GM12874 (cell line): ENCODE data around the gene PRKCA.

Experiments
- CTCF ChIP-seq: IDR thresholded peaks from 2 replicates; pipeline ENCODE4 v1.5.1; 2011; ENCODE audit warnings: low read depth, mild to moderate bottlenecking, control low read depth, low read length, moderate library complexity; ENCODE audit not compliant: insufficient read depth

Gene PRKCA

GRCh38 chr17:66527335-66527734 is 224.9 kb downstream of the PRKCA start:
- no peak for TF ChIP-seq CTCF

- TF ChIP-seq CTCF: no peak
Measured at GRCh38 chr17:66531851-66532295, 229.5 kb downstream of the PRKCA start.

DNA sequence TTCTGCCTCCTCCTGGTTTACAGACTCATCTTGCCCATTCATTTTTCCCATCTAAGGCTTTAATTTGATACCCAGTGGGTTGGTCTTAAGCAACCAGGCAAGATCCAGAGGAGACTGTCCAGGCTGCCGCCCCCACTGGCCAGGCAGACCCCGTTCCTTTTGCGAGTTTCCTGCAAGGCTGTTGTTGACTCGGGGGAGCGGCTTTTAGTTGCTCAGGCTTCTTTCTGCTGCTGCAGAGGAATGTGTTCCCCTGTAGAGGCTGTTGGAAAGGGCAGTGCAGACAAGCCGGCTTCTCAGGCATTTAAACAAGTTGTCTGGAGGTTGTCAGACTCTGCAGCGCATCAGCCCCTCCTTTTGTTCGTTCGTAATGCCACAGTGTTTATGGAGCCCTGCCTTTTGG is 231.2 kb downstream of the PRKCA start:
- no peak for TF ChIP-seq CTCF

GRCh38 chr17:66533986-66534385 is 231.6 kb downstream of the PRKCA start:
- TF ChIP-seq CTCF: no peak

GRCh38 chr17:66535611-66536010 is 233.2 kb downstream of the PRKCA start:
- TF ChIP-seq CTCF: no peak

- TF ChIP-seq CTCF: no peak
Measured at GRCh38 chr17:66537502-66537901, 235.1 kb downstream of the PRKCA start.

DNA sequence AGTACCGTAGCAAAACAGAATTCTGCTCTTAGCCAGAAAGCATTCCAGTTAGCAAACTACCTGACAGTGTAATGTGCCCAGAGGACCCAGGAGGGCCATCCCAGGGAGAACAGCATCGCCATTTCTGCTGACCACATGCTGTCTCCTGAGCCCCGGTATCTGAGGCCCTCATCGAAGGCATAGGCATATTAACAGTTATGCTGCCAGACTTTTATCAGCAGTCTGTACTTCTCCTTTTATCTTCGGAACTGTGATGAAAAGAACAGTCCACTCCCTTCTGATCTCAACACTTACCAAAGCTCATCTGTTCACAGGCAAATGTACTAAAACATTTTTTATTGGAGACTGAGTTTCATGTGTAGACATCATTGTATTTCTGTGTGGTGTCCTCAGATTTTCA is 236.4 kb downstream of the PRKCA start:
- no peak for TF ChIP-seq CTCF
